PC-3 (cell line): Measurements from ENCODE around the gene CEL. TPM values are rescaled to one million over a fixed set of nuclear protein-coding genes. Genes with fewer than 3 reads are reported as not detected.
"Not testable (repeated sequence)": the region's sequence is repeated elsewhere in the genome, so short reads cannot be mapped to it uniquely, and the experiment has no call there.

Experiments used
- ATAC-seq: fragments of 200-7000 bp; cut with Tn5 transposase; 2 replicates; pipeline ENCODE4 v1.9.1; 2020; ENCODE audit warnings: mild to moderate bottlenecking, moderate library complexity
- BruUV-seq: library from RNA; stranded (reverse); fragments of 400-500 nt; replicated peaks from 2 replicates; lab custom pipeline; 2021; lab: Mats Ljungman, UMichigan
- CTCF ChIA-PET: fragments of 300-600 bp; sonication (Branson Sonifier 250); formaldehyde crosslinking; loops from one replicate; lab custom pipeline; 2022; ENCODE audit warnings: antibody characterized with exemption; lab: Charles Lee
- POLR2A ChIA-PET: fragments of 300-600 bp; sonication (Branson Sonifier 250); formaldehyde crosslinking; loops from one replicate; lab custom pipeline; 2022; ENCODE audit warnings: antibody characterized with exemption; ENCODE audit not compliant: unreplicated experiment; lab: Charles Lee
- DNase-seq: peaks from one replicate; pipeline ENCODE4 v3.0.0-alpha.2; 2015
- H2AFZ ChIP-seq: fragments of 300-600 bp; sonication (generic); 2 replicates; pipeline ENCODE4 v1.6.0; 2016; ENCODE audit warnings: antibody characterized with exemption, low read length
- H3F3A ChIP-seq: fragments of 300-600 bp; sonication (generic); one replicate; pipeline ENCODE4 v1.6.0; 2017; ENCODE audit warnings: antibody characterized with exemption, low read length, control low read depth, mild to moderate bottlenecking; ENCODE audit not compliant: unreplicated experiment
- H3K27ac ChIP-seq: fragments of 300-600 bp; sonication (generic); 2 replicates; pipeline ENCODE4 v1.5.1; 2016; ENCODE audit warnings: mild to moderate bottlenecking, low read length
- H3K27me3 ChIP-seq: fragments of 300-600 bp; sonication (generic); 2 replicates; pipeline ENCODE4 v1.6.1; 2016; ENCODE audit warnings: low read length, mixed read lengths
- H3K36me3 ChIP-seq: fragments of 300-600 bp; sonication (generic); 2 replicates; pipeline ENCODE4 v1.6.1; 2016; ENCODE audit warnings: low read depth, mixed run types, low read length, mixed read lengths
- H3K4me1 ChIP-seq: fragments of 300-600 bp; sonication (generic); 2 replicates; pipeline ENCODE4 v1.5.1; 2016; ENCODE audit warnings: low read length; ENCODE audit not compliant: insufficient read depth
- H3K4me2 ChIP-seq: fragments of 300-600 bp; sonication (generic); 2 replicates; pipeline ENCODE4 v1.6.0; 2016; ENCODE audit warnings: low read length
- H3K4me3 ChIP-seq: fragments of 300-600 bp; sonication (generic); 2 replicates; pipeline ENCODE4 v1.5.1; 2016; ENCODE audit warnings: mild to moderate bottlenecking, low read length, mixed read lengths
- H3K79me2 ChIP-seq: fragments of 300-600 bp; sonication (generic); 2 replicates; pipeline ENCODE4 v1.6.1; 2017; ENCODE audit warnings: low read length, mixed read lengths
- H3K9ac ChIP-seq: fragments of 300-600 bp; sonication (generic); 2 replicates; pipeline ENCODE4 v1.6.0; 2016; ENCODE audit warnings: mild to moderate bottlenecking, low read length
- H3K9me2 ChIP-seq: fragments of 300-600 bp; sonication (generic); replicated peaks from 2 replicates; pipeline ENCODE4 v1.6.1; 2016; ENCODE audit warnings: mixed run types, low read length, mixed read lengths
- H3K9me3 ChIP-seq: fragments of 300-600 bp; sonication (generic); 2 replicates; pipeline ENCODE4 v1.6.1; 2016; ENCODE audit warnings: low read length, mixed read lengths
- H4K20me1 ChIP-seq: fragments of 300-600 bp; sonication (generic); 2 replicates; pipeline ENCODE4 v1.6.1; 2016; ENCODE audit warnings: low read length, mixed read lengths
- CTCF ChIP-seq: fragments of 300-600 bp; sonication (generic); conservative IDR thresholded peaks from 2 replicates; pipeline ENCODE4 v1.5.1; 2017; ENCODE audit warnings: antibody characterized with exemption, low read depth, mild to moderate bottlenecking, low read length
- EZH2 ChIP-seq: fragments of 300-600 bp; sonication (generic); IDR thresholded peaks from one replicate; pipeline ENCODE4 v1.6.1; 2017; ENCODE audit warnings: antibody characterized with exemption, mild to moderate bottlenecking, low read length; ENCODE audit not compliant: unreplicated experiment
- EZH2phosphoT487 ChIP-seq: fragments of 300-600 bp; sonication (generic); IDR thresholded peaks from 2 replicates; pipeline ENCODE4 v1.6.1; 2018; ENCODE audit warnings: mild to moderate bottlenecking, antibody characterized with exemption, low read length, borderline replicate concordance
- intact Hi-C: fragments of 100-400 bp; cut with micrococcal nuclease; formaldehyde crosslinking; loops from 2 replicates; pipeline ENCODE4 v1.9.0; 2023
- total RNA-seq: library from RNA; depleted of rRNA; stranded (reverse); fragments of >200 nt; gene quantifications from 2 replicates; pipeline ENCODE4 v1.2.3, GENCODE V29; 2014

CEL gene
- total RNA-seq, 1 experiment from 2014 or later = 0.47 TPM

- Histone ChIP-seq H3K9me2 (no peaks in the 10 kb centered on the region), H3K4me3 (no peak overlapping the region), H3K27ac (no peak overlapping the region), H3K4me2 (no peak overlapping the region), H3K27me3 (no peaks in the 10 kb centered on the region), H3K9me3 (no peaks in the 10 kb centered on the region), H2AFZ (no peak overlapping the region), H4K20me1 (no peaks in the 10 kb centered on the region), H3K36me3 (no peaks in the 10 kb centered on the region), H3F3A (no peaks in the 10 kb centered on the region), H3K9ac (no peak overlapping the region), H3K4me1 (no peaks in the 10 kb centered on the region), H3K79me2 (no peaks in the 10 kb centered on the region)
- ATAC-seq (no peak), DNase-seq (no peak)
- TF ChIP-seq EZH2 (no peak), EZH2phosphoT487 (no peak), CTCF (no peak)
- intact Hi-C loops = no loop called here
- BruUV-seq = no TSS peak
- ChIA-PET POLR2A (no interaction called here), CTCF (no interaction called here)
Measured at GRCh38 chr9:133090752-133091385, 29.1 kb downstream of the CEL start.

- DNase-seq, H3F3A ChIP-seq, H3K79me2 ChIP-seq, intact Hi-C loops, H3K27me3 ChIP-seq, H3K27ac ChIP-seq, H4K20me1 ChIP-seq, H3K4me1 ChIP-seq, H3K9me2 ChIP-seq, POLR2A ChIA-PET, ATAC-seq, BruUV-seq, H3K9ac ChIP-seq, H2AFZ ChIP-seq, H3K9me3 ChIP-seq, H3K4me2 ChIP-seq, H3K4me3 ChIP-seq: not testable (repeated sequence)
- CTCF ChIA-PET = interaction anchor here (1.2 kb wide), 1 partner anchor 50 kb away, joined by 6 read pairs; no protein-coding TSS in a partner anchor
- H3K36me3 ChIP-seq = peaks cover 22% of the 10 kb centered on the region
Measured at GRCh38 chr9:133094351-133094750, 32.6 kb downstream of the CEL start.

DNA sequence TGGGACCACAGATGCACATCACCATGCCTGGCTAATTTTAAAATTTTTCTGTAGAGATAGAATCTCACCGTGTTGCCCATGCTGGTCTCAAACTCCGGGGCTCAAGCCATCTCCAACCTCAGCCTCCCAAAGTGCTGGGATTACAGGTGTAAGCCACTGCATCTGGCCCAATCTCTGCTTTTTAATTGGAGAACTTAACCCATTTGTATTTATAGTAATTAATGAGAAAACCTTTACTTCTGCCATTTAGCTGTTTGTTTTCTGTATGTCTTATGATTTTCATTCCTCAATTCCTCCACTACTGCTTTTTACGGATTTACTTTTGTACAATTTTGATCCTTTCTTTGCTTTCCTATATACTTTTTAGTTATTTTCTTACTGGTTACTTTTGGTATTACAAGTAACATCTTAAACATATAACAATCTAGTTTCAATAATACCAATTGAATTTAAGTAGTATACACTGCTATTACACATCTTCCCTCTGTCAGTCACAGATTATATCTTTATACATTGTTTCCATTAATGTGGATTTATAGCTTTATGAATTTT lies 33.1 kb downstream of the CEL start:
- no peak overlapping the region for H3K4me3 ChIP-seq
- CTCF ChIA-PET = interaction anchor here (1.2 kb wide), 1 partner anchor 49 kb away, joined by 6 read pairs; no protein-coding TSS in a partner anchor
- H3K27ac ChIP-seq = no peak overlapping the region
- TF ChIP-seq EZH2phosphoT487 (no peak), EZH2 (no peak), CTCF (no peak)
- H3K4me1 ChIP-seq = no peaks in the 10 kb centered on the region
- no peaks in the 10 kb centered on the region for H4K20me1 ChIP-seq
- no peaks in the 10 kb centered on the region for H3K79me2 ChIP-seq
- no peaks in the 10 kb centered on the region for H3K9me3 ChIP-seq
- H3K9ac ChIP-seq = no peak overlapping the region
- H3K36me3 ChIP-seq = peaks cover 22% of the 10 kb centered on the region
- POLR2A ChIA-PET = no interaction called here
- ATAC-seq = no peak
- no TSS peak for BruUV-seq
- no peak overlapping the region for H3K4me2 ChIP-seq
- H2AFZ ChIP-seq = no peak overlapping the region
- no peaks in the 10 kb centered on the region for H3K27me3 ChIP-seq
- H3K9me2 ChIP-seq = no peaks in the 10 kb centered on the region
- H3F3A ChIP-seq = no peaks in the 10 kb centered on the region
- intact Hi-C loops = no loop called here
- no peak for DNase-seq
